H9 (cell line): ENCODE measurements around the gene HYAL4. TPM values are rescaled to one million over a fixed set of nuclear protein-coding genes. Genes with fewer than 3 reads are reported as not detected.

ENCODE experiments used
- DNase-seq: peaks from one replicate; pipeline ENCODE4 v3.0.0-alpha.2; 2017
- H2AFZ ChIP-seq: one replicate; pipeline ENCODE4 v1.6.1; 2013; ENCODE audit warnings: mild to moderate bottlenecking, low read length, control low read depth, moderate library complexity
- H2AK5ac ChIP-seq: 2 replicates; pipeline ENCODE4 v1.6.1; 2013; ENCODE audit warnings: low read length, control low read depth, mixed read lengths; ENCODE audit not compliant: insufficient read length
- H2BK120ac ChIP-seq: one replicate; pipeline ENCODE4 v1.6.1; 2013; ENCODE audit warnings: low read depth, mild to moderate bottlenecking, low read length, control low read depth, inconsistent platforms; ENCODE audit not compliant: poor library complexity, severe bottlenecking
- H2BK12ac ChIP-seq: 2 replicates; pipeline ENCODE4 v1.6.1; 2013; ENCODE audit warnings: low read length, control low read depth, mixed read lengths, low read depth; ENCODE audit not compliant: insufficient read length
- H2BK15ac ChIP-seq: 2 replicates; pipeline ENCODE4 v1.6.1; 2013; ENCODE audit warnings: low read depth, low read length, control low read depth
- H2BK20ac ChIP-seq: one replicate; pipeline ENCODE4 v1.6.1; 2013; ENCODE audit warnings: low read depth, mild to moderate bottlenecking, low read length, control low read depth, inconsistent platforms; ENCODE audit not compliant: poor library complexity, severe bottlenecking
- H2BK5ac ChIP-seq: 2 replicates; pipeline ENCODE4 v1.6.1; 2013; ENCODE audit warnings: low read length, control low read depth, mixed read lengths; ENCODE audit not compliant: insufficient read length
- H3K14ac ChIP-seq: 2 replicates; pipeline ENCODE4 v1.6.1; 2013; ENCODE audit warnings: low read length, control low read depth; ENCODE audit not compliant: insufficient read depth
- H3K18ac ChIP-seq: 2 replicates; pipeline ENCODE4 v1.6.1; 2013; ENCODE audit warnings: low read depth, mild to moderate bottlenecking, mixed read lengths, low read length, control low read depth; ENCODE audit not compliant: insufficient read length
- H3K23ac ChIP-seq: 2 replicates; pipeline ENCODE4 v1.6.1; 2013; ENCODE audit warnings: low read length, control low read depth, mixed read lengths, low read depth; ENCODE audit not compliant: insufficient read length
- H3K23me2 ChIP-seq: 2 replicates; pipeline ENCODE4 v1.6.1; 2013; ENCODE audit warnings: low read depth, mild to moderate bottlenecking, mixed read lengths, low read length, control low read depth; ENCODE audit not compliant: insufficient read length, poor library complexity, severe bottlenecking
- H3K27ac ChIP-seq: 2 replicates; pipeline ENCODE4 v1.5.1; 2013; ENCODE audit warnings: low read length, control low read depth, mixed read lengths, low read depth; ENCODE audit not compliant: insufficient read length
- H3K27me3 ChIP-seq: 2 replicates; pipeline ENCODE4 v1.6.1; 2013; ENCODE audit warnings: low read length, control low read depth, inconsistent platforms; ENCODE audit not compliant: insufficient read depth
- H3K4ac ChIP-seq: 2 replicates; pipeline ENCODE4 v1.6.1; 2013; ENCODE audit warnings: low read depth, mild to moderate bottlenecking, control low read depth, inconsistent platforms, low read length, moderate library complexity
- H3K4me1 ChIP-seq: 2 replicates; pipeline ENCODE4 v1.6.1; 2013; ENCODE audit warnings: low read length, control low read depth, inconsistent platforms; ENCODE audit not compliant: insufficient read depth
- H3K4me2 ChIP-seq: 2 replicates; pipeline ENCODE4 v1.6.1; 2013; ENCODE audit warnings: low read length, control low read depth, mixed read lengths; ENCODE audit not compliant: insufficient read length, insufficient read depth
- H3K56ac ChIP-seq: 2 replicates; pipeline ENCODE4 v1.6.1; 2013; ENCODE audit warnings: low read depth, mild to moderate bottlenecking, mixed read lengths, low read length, control low read depth; ENCODE audit not compliant: insufficient read length
- H3K79me1 ChIP-seq: 2 replicates; pipeline ENCODE4 v1.6.1; 2013; ENCODE audit warnings: low read depth, mild to moderate bottlenecking, moderate library complexity, low read length, control low read depth, inconsistent platforms; ENCODE audit not compliant: insufficient read depth, poor library complexity, severe bottlenecking
- H3K79me2 ChIP-seq: 2 replicates; pipeline ENCODE4 v1.6.1; 2013; ENCODE audit warnings: low read length, control low read depth, inconsistent platforms; ENCODE audit not compliant: insufficient read depth
- H3K9ac ChIP-seq: 2 replicates; pipeline ENCODE4 v1.6.1; 2013; ENCODE audit warnings: low read length, control low read depth, mixed read lengths; ENCODE audit not compliant: insufficient read length; ENCODE audit errors: extremely low read depth
- H3K9me3 ChIP-seq: one replicate; pipeline ENCODE4 v1.6.1; 2013; ENCODE audit warnings: low read depth, low read length, inconsistent platforms; ENCODE audit not compliant: control insufficient read depth
- H3T11ph ChIP-seq: one replicate; pipeline ENCODE4 v1.6.1; 2013; ENCODE audit warnings: mild to moderate bottlenecking, low read length, control low read depth, inconsistent platforms
- H4K20me1 ChIP-seq: one replicate; pipeline ENCODE4 v1.6.1; 2013; ENCODE audit not compliant: control insufficient read depth, insufficient read length, insufficient read depth
- H4K5ac ChIP-seq: 2 replicates; pipeline ENCODE4 v1.6.1; 2013; ENCODE audit warnings: low read depth, mild to moderate bottlenecking, mixed read lengths, low read length, control low read depth; ENCODE audit not compliant: insufficient read length
- H4K8ac ChIP-seq: replicated peaks from 2 replicates; pipeline ENCODE4 v1.6.1; 2013; ENCODE audit warnings: low read length, control low read depth, mixed read lengths, low read depth; ENCODE audit not compliant: insufficient read length
- H4K91ac ChIP-seq: 2 replicates; pipeline ENCODE4 v1.6.1; 2013; ENCODE audit warnings: low read depth, mild to moderate bottlenecking, moderate library complexity, mixed read lengths, low read length, control low read depth; ENCODE audit not compliant: insufficient read length
- H3K27ac Mint-ChIP-seq, 3 experiments: 2 replicates in 2 of 3; 3 replicates in 1 of 3; pipeline ENCODE4 v1.8.0; 2020 to 2021; ENCODE audit warnings: mixed read lengths in 3 of 3, mild to moderate bottlenecking in 1 of 3, moderate library complexity in 1 of 3
- H3K27me3 Mint-ChIP-seq: 2 replicates; pipeline ENCODE4 v1.8.0; 2021; ENCODE audit warnings: low read depth, mild to moderate bottlenecking, moderate library complexity, mixed read lengths
- H3K36me3 Mint-ChIP-seq, 3 experiments: 2 replicates in 2 of 3; 3 replicates in 1 of 3; pipeline ENCODE4 v1.8.0; 2020 to 2021; ENCODE audit warnings: low read depth in 3 of 3, mixed read lengths in 3 of 3; ENCODE audit not compliant: insufficient read depth in 1 of 3
- H3K4me1 Mint-ChIP-seq, 2 experiments: 2 replicates each; pipeline ENCODE4 v1.8.0; 2020; ENCODE audit warnings: mixed read lengths in 2 of 2
- H3K4me3 Mint-ChIP-seq, 2 experiments: 2 replicates in 1 of 2; 3 replicates in 1 of 2; pipeline ENCODE4 v1.8.0; 2020 to 2021; ENCODE audit warnings: mild to moderate bottlenecking in 2 of 2, mixed read lengths in 2 of 2, moderate library complexity in 1 of 2
- H3K9me3 Mint-ChIP-seq, 2 experiments: 2 replicates in 1 of 2; 3 replicates in 1 of 2; pipeline ENCODE4 v1.8.0; 2020; ENCODE audit warnings: mild to moderate bottlenecking in 2 of 2, mixed read lengths in 2 of 2, moderate library complexity in 1 of 2
- WGBS: extraction: QIAGEN DNeasy Blood & Tissue Kit; methylation state at CpG from one replicate; pipeline ENCODE4 v1.1.7; 2013; ENCODE audit warnings: missing lambda C conversion rate, low lambda C conversion rate, mixed read lengths; ENCODE audit not compliant: insufficient read length; ENCODE audit errors: extremely low coverage; 5-methylcytosine and 5-hydroxymethylcytosine counted together
- total RNA-seq: library from RNA; stranded (reverse); gene quantifications from 2 replicates; pipeline ENCODE4 v1.2.1, GENCODE V29; 2021
- TF ChIP-seq, protein P1 (sequence below): fragments of 200-600 bp; sonication (generic); conservative IDR thresholded peaks from 3 replicates; pipeline ENCODE4 v1.8.0; 2021; ENCODE audit warnings: antibody characterized with exemption, mild to moderate bottlenecking

Gene HYAL4
- total RNA-seq, 1 experiment from 2014 or later, result not detected

DNA sequence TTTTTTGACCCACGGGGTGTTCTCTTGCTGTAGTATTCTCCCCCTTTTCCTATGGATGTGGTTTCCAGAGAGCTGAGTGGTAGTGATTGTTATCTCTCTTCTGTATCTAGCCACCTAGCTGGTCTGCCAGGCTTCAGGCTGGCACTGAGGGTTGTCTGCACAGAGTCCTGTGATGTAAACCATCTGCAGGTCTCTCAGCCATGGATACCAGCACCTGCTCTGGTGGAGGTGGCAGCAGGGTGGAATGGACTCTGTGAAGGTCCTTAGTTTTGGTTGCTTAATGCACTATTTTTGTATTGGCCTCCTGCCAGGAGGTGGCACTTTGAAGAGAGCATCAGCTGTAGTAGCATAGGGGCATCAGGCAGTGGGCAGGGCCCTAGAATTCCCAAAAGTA is 851 bp downstream of the HYAL4 start:
- Histone ChIP-seq H2BK15ac (no peak overlapping the region), H3K4me1 (no peaks in the 10 kb centered on the region), H3K23ac (no peak overlapping the region), H3K14ac (no peak overlapping the region), H4K8ac (no peak overlapping the region), H3K56ac (no peak overlapping the region), H2BK120ac (no peak overlapping the region), H4K91ac (no peak overlapping the region), H3K9me3 (no peaks in the 10 kb centered on the region), H2AFZ (no peak overlapping the region), H3T11ph (no peak overlapping the region), H4K5ac (no peak overlapping the region), H2BK5ac (no peak overlapping the region), H3K79me1 (no peaks in the 10 kb centered on the region), H3K27me3 (no peaks in the 10 kb centered on the region), H2AK5ac (no peak overlapping the region), H3K9ac (no peak overlapping the region), H2BK20ac (no peak overlapping the region), H3K23me2 (no peaks in the 10 kb centered on the region), H2BK12ac (no peak overlapping the region), H3K18ac (no peak overlapping the region), H3K79me2 (no peaks in the 10 kb centered on the region), H3K27ac (no peak overlapping the region), H3K4ac (no peak overlapping the region), H4K20me1 (no peaks in the 10 kb centered on the region), H3K4me2 (no peak overlapping the region)
- TF ChIP-seq, protein P1, sequence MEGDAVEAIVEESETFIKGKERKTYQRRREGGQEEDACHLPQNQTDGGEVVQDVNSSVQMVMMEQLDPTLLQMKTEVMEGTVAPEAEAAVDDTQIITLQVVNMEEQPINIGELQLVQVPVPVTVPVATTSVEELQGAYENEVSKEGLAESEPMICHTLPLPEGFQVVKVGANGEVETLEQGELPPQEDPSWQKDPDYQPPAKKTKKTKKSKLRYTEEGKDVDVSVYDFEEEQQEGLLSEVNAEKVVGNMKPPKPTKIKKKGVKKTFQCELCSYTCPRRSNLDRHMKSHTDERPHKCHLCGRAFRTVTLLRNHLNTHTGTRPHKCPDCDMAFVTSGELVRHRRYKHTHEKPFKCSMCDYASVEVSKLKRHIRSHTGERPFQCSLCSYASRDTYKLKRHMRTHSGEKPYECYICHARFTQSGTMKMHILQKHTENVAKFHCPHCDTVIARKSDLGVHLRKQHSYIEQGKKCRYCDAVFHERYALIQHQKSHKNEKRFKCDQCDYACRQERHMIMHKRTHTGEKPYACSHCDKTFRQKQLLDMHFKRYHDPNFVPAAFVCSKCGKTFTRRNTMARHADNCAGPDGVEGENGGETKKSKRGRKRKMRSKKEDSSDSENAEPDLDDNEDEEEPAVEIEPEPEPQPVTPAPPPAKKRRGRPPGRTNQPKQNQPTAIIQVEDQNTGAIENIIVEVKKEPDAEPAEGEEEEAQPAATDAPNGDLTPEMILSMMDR, result no peak
- Mint-ChIP-seq H3K27ac (no peak overlapping the region), H3K4me1 (peaks cover 0 to 3% of the 10 kb centered on the region in 2 experiments; a peak in 1 of 4 replicates), H3K27me3 (no peaks in the 10 kb centered on the region), H3K4me3 (no peak overlapping the region), H3K36me3 (no peaks in the 10 kb centered on the region; a peak in 1 of 7 replicates), H3K9me3 (peaks cover 0 to 2% of the 10 kb centered on the region in 2 experiments; a peak in 4 of 5 replicates)
- WGBS, result no CpG with 5 or more reads among the region's 1 CpG
- no peak for DNase-seq
